GM12864 (cell line): Measurements from ENCODE around the gene DRICH1.
"Not testable (repeated sequence)": the region's sequence is repeated elsewhere in the genome, so short reads cannot be mapped to it uniquely, and the experiment has no call there.

ENCODE experiments used
- DNase-seq: peaks from one replicate; pipeline ENCODE4 v3.0.0-alpha.2; 2011; ENCODE audit warnings: low read depth
- H3K4me3 ChIP-seq: 2 replicates; pipeline ENCODE4 v1.5.1; 2011; ENCODE audit warnings: mild to moderate bottlenecking, low read depth, low read length, control low read depth
- TF ChIP-seq, protein P1 (sequence below): IDR thresholded peaks from 2 replicates; pipeline ENCODE4 v1.5.1; 2011; ENCODE audit warnings: low read depth, mild to moderate bottlenecking, moderate library complexity, low read length, control low read depth, inconsistent platforms; ENCODE audit errors: missing control alignments

The DRICH1 gene

DNA sequence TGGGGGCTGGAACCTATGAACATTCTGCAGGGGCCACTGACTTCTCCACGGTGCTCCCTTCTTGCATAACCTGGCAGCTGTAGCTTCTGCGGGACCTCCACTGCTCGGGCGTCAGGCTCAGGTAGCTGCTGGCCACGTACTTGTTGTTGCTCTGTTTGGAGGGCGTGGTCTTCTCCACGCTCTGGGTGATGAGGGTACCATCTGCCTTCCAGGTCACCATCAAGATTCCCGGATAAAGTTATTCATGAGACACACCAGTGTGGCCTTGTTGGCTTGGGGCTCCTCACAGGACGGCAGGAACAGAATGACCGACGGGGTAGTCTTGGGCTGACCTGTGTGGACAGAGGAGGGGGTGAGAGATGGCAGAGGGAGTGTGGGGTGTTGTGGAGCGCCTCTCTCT is 6.5 kb upstream of the DRICH1 start:
- no peak for DNase-seq
- no peak overlapping the region for H3K4me3 ChIP-seq
- TF ChIP-seq, protein P1, sequence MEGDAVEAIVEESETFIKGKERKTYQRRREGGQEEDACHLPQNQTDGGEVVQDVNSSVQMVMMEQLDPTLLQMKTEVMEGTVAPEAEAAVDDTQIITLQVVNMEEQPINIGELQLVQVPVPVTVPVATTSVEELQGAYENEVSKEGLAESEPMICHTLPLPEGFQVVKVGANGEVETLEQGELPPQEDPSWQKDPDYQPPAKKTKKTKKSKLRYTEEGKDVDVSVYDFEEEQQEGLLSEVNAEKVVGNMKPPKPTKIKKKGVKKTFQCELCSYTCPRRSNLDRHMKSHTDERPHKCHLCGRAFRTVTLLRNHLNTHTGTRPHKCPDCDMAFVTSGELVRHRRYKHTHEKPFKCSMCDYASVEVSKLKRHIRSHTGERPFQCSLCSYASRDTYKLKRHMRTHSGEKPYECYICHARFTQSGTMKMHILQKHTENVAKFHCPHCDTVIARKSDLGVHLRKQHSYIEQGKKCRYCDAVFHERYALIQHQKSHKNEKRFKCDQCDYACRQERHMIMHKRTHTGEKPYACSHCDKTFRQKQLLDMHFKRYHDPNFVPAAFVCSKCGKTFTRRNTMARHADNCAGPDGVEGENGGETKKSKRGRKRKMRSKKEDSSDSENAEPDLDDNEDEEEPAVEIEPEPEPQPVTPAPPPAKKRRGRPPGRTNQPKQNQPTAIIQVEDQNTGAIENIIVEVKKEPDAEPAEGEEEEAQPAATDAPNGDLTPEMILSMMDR = no peak

DNA sequence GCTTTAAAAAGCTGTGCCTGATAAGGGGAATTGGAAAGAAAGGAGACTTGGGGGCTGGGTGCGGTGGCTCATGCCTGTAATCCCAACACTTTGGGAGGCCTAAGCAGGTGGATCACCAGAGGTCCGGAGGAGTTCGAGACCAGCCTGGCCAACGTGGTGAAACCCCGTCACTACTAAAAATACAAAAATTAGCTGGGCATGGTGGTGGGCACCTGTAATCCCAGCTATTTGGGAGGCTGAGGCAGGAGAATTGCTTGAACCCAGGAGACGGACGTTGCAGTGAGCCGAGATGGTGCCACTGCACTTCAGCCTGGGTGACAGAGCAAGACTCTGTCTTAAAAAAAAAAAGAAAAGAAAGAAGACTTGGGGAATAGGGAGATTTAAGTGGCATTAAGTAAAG is 3.2 kb upstream of the DRICH1 start:
- DNase-seq, H3K4me3 ChIP-seq: not testable (repeated sequence)

DNA sequence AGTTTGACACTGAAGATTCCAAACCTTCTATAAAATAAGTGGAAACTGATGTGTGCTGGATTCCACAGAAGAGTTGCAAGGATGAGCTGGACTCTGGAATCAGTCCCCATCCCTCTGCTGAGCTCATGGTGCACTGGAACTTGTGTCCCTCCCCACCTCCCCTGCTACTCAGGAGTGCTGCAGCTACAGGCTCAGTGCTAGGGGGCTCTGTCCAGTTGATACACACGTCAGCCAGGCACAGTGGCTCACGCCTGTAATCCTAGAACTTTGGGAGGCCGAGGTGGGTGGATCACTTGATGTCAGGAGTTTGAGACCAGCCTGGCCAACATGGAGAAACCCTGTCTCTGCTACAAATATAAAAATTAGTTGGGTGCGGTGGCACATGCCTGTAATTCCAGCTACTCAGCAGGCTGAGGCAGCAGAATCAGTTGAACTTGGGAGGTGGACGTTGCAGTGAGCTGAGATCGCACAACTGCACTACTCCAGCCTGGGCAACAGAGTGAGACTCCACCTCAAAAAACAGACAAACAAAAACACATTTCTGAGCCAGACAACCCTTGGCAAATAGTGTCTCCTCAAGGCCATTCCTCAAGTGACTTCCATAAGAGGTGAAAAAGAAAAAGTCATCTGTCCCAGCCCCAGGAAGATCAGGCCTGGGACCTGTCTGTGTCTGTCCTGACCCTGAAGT is 3.9 kb downstream of the DRICH1 start:
- DNase-seq, H3K4me3 ChIP-seq: not testable (repeated sequence)

DNA sequence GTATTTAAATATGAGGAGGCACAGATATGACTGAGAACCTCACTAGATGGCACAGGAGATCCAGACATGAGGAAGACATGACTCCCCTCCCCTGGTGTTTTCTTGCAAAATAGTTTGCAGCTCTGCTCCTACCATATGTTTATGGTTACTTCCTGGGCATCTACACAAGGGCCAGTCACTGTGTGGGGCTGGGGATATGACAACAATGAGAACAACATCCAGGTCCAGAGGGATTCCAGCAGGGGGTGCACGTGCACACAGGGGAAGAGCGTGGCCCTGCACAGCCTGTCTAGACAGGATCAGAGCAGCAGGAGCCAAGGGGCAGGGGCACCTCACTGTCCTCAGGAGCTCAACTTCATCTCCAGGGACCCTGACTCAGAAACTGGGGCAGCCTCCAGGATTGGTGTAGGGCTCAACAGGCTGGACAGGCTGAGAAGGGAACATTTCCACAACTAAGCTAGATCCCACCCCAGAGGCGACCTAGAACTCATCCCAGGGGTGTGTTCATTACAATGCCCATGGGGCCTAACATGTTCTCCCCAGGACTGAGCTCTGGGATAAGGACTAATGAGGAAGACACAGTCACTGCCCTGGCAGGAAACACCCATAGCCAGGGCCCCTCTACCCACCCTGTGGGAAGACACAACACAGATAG is 4.6 kb downstream of the DRICH1 start:
- not testable (repeated sequence) for H3K4me3 ChIP-seq, DNase-seq
- TF ChIP-seq, protein P1 = peak; percentile 66

DNA sequence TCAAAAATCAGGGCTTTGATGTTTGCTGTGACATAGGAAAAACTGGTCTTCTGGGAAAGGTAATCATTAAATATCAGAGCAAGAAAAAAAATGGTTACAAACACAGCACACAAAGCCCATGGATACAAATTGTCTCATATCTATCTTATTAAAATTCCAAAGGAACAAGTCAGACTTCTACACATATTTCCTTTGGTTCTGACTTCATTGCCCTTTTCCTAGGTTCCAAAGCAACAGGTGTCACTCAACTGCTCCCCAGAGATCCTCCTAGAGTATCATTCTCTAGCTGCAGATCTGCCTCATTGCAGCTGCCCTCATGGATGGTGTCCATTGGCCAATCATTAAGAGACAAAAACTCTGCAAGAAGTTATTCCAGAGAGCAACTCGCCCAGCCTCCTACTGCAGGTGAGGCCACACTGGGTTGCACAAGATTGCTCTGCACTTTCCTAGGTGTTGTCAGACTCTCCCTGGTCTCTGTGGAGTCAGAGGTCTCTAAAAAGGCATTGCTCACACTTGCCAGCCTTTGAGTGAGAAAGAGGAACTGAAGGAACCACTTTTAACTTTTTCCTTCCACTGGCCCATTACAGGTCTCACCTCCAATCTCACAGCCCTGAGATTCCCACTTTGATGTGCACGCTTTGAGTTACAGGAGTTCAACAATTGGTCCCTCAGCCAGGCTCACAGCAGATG is 5.7 kb downstream of the DRICH1 start:
- no peak for DNase-seq
- no peak overlapping the region for H3K4me3 ChIP-seq
- TF ChIP-seq, protein P1 = no peak

DNA sequence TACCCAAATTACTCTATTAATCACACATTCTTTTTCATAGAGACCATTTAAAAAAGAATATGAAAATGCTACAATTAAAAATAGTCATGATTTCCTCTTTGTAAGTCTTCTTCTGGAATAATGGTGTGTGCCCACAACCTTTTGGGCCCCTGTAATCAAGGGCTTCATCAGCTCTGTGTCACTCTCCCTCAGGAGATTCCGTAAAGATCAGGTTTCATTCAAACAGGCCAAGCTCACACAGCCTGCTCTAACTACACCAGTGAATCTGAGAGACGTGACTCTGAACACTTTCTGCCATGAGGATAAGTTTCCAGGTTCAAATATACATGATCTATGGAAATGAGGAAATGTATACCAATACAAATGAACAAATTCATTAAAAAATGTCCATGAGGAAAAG is 9.5 kb downstream of the DRICH1 start:
- H3K4me3 ChIP-seq = no peak overlapping the region
- no peak for DNase-seq
- TF ChIP-seq, protein P1 = no peak

DNA sequence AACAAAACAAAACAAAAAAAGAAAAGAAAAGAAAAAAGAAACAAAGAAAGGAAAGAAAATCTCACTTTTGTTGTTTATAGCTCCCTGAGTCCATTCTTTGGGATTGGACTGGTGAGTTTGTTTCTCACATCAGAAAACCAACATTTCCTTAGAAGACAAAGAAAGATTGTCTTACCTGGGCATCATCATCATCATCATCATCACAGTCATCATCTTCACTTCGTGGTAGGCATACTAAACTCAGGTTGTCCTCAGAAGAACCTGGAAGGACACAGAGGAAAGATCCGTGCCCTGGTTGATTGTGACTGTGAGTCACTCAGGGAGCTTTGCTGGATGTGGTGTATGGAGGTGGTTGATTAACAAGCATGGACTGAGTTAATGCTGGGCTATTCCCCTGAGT is 10.2 kb downstream of the DRICH1 start:
- not testable (repeated sequence) for DNase-seq

DNA sequence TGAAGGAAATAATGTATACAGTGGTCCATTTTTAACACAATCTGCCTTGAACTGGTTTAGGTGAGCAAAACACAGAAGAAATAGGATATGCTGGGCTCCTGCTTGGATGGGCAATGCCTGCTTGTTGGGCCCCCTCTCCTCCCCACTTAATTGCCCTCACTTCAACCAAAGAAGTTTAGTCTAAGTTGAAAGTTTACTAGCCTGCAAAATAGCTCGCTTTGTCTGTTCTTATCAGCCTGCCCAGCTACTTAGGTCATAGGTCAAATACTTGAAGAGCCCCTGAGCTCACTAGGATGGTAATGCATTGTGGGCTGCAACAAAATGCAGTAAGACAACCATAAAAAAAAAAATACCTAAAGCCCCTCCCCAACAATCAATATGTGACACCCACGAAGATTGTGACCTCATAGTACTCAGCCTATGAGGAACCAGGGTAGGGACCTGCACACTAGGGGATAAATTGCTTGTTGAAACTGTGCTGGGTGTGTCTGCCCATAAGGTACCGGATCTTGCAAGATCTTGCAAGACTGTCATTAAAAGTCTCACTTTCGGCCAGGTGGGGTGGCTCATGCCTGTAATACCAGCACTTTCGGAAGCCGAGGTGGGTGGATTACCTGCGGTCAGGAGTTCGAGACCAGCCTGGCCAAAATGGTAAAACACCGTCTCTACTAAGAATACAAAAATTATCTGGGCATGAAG is 10.9 kb downstream of the DRICH1 start:
- H3K4me3 ChIP-seq = no peak overlapping the region
- TF ChIP-seq, protein P1 = no peak
- DNase-seq = peak; percentile 57

More for the DNA sequence above, 10.2 kb downstream of the DRICH1 start:
- H3K4me3 ChIP-seq = not testable (repeated sequence)
